GM18498 (cell line): ENCODE results near the gene RPS15.

ENCODE experiments used
- ATAC-seq: cut with Tn5 transposase; IDR thresholded peaks from one replicate; pipeline ENCODE4 v1.9.1; 2021; ENCODE audit warnings: mild to moderate bottlenecking, moderate library complexity; ENCODE audit not compliant: unreplicated experiment

Gene RPS15

DNA sequence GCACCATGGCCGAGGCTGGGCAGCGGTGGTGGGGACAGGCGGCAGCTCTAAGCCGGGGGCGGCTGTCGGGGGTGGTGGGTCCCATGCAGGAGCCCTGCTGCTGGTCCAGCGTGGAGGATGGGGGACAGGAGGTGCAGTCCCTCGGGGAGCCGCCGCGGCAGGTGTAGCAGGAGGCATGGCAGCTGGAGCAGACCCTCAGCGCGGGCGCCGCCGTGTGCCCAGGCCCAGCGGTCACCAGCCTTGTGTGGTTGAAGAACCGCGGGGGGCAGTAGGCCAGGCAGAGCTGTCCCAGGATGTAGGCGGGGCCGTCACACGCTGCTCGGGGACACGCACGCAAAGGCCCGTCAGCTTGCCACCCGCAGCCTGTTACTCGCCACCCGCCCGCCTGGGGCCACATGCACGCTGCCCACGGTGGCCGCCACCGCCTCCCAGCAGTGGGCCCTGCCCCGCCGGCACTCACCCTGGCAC, 43.7 kb downstream of the RPS15 start:
- no peak for ATAC-seq

DNA sequence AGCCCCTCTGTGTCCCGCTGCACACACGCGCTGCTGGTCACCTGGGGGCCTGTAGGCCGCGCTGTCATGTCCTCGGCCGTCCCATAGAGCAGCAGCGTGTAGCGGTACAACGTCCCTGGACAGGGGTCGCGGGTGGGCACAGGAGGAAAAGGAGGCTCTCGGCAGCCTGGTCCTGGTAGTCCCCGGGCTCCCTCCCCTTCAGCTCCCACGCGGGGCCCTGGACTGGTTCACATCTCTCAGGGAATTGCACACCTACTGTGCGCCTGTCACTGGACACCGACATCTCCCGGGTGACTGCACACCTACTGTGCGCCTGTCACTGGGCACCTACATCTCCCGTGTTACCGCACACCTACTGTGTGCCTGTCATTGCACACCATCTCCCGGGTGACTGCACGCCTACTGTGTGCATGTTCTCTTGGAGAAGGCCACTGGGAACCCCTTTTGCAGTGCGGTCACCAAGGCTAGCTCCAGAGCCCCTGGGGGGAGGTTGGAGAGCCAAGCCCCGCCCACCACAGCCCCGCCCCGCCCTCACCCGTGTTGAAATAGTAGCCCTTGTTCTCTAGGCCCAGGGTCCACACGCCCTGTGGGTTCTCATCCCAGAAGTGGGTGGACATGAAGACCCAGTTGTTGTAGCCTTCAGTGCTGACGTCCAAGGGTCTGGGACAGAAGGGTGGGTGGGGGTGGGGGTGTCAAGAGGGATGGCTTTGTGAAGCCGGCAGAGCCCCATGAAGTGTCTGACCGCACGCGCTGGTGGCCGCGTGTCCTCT, 44.4 kb downstream of the RPS15 start:
- ATAC-seq: no peak

DNA sequence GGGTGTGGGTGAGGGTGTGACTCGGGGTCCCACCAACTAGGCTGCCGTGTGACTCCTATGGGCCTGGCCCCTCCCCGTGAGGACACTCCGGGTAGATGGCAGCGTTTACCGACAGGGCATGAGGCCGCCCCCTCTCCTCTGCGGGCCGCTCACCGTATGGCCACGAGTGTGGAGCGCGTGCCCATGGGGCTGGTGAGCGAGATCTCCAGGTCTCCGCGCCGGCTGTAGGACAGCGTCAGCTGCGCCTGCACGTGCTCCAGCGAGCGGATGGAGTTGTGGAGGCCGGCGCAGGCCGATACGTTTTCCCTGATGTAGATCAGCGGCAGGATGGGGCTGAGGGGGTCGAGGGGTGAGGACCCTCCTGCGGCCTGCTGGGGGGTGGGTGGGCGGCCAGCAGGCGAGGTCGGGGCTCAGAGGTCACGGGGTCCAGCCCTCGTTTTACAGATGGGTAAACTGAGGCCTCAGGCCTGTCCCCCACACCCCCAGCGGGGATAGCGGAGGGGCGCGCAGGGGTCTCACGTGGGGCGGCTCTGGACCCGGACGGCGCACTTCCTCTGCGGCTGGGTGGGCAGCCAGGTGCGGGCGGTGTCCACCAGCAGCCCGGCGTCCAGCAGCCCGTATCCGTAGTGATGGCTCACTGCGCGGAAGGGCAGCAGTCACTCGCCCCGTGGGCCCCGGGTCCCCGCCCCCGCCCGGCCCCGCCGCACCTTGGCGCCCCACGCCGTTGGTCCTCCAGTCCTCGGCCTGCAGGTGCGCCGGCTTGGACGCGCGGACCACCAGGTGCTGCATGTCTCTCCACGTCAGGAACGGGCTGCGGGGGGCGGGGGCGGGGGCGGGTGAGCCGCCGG, 45.2 kb downstream of the RPS15 start:
- no peak for ATAC-seq

DNA sequence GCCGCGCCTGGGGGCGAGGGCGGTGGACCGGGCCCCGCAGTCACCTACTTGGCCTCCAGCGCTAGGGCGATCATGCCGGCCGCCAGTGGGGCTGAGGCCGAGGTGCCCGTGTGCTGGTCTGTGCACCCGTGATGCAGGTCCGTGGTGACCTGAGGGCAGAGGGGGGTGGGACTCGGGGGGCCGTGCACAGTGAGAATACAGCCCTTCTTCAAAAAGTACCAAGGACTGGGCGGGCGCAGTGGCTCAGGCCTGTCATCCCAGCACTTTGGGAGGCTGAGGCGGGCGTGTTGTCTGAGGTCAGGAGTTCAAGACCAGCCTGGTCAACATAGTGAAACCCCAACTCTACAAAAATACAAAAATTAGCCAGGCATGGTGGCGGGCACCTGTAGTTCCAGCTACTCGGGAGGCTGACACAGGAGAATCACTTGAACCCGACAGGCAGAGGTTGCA, 45.8 kb downstream of the RPS15 start:
- no peak for ATAC-seq

DNA sequence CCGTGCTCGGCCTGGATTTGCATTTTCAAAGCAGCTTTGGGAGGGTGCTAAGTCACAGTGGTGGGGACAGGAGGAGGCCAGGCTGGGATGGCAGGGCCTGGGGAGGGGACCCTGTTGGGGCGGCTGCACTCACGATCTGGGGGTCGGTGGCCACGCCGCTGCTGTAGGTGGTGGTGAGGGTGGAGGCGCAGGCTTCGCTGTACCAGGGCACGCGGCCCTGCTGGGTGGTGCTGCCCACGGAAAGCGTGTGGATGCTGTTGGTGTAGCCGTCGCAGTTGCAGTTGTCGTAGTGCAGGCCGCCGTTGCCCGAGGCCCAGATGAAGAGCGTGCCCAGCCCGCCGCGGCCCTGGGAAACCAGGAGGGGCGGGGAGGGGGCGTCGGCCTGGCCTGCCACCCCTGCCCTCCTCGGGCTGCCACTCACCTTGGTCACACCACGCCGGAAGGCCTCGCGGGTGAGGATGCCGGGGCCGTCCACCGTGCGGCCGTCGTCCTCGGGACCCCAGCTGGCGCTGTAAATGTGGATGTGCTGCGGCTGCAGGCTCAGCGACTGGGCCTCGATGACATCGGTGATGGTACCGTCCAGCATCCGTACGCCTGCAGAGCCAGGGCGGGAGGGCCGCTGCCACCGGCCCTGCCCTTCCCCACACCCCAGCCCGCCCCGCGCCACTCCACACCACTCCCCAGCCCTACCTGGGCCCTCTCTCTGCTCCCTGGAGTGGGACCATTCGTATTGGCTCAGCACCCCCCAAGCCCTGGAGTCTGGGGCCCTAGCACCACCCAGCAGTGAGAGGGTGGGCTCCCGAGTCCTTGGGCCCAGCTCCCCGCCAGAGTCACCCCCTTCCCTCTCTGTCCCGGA, 48.8 kb downstream of the RPS15 start:
- ATAC-seq: no peak

DNA sequence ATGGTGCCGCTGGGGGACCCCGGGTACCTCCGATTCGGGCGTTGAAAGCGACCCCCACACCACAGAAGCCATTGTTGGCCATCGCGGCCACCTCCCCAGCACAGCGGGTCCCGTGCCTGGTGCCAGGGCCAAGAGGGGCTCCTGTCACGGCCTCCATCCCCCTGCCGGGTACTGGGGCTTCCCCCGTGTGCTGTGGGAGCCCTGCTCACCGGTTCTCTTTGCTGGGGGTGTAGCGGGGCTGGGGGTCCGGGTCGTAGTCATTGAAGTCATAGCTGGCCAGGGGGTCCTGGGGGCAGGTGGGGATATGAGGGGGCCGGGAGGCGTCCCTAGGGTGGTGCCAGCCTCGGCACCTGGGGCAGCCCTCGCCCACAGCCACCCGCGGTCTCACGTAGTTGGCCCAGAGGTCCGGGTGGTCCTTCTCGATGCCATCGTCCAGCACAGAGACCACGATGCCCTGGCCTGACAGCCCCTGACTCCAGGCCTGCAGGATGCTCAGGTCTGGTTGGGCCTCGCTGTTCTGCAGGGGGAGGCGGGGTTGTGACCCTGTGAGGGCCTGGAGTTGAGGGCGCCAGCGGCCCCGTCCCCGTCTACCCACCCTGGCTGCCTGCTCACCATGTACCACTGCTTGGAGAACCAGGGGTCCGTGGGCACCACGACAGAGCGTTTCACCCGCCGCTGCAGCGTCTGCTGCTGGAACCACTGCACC, 49.5 kb downstream of the RPS15 start:
- ATAC-seq: no peak

DNA sequence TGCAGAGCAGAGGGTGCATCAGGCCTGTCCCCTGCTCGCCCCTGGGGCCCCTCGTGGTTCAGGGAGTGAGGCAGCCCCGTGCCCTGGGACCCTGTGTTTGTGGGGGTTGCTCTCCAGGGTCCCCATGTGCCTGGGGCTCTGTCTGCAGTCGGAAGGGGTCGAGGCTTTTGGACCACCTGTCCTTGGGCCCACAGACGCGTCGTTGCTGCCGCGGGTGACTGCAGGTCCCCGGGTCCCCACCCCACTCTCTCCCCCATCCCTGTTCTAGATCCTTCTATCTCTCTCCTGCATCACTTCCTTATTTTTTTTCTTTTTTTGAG, 50.0 kb downstream of the RPS15 start:
- ATAC-seq: no peak

DNA sequence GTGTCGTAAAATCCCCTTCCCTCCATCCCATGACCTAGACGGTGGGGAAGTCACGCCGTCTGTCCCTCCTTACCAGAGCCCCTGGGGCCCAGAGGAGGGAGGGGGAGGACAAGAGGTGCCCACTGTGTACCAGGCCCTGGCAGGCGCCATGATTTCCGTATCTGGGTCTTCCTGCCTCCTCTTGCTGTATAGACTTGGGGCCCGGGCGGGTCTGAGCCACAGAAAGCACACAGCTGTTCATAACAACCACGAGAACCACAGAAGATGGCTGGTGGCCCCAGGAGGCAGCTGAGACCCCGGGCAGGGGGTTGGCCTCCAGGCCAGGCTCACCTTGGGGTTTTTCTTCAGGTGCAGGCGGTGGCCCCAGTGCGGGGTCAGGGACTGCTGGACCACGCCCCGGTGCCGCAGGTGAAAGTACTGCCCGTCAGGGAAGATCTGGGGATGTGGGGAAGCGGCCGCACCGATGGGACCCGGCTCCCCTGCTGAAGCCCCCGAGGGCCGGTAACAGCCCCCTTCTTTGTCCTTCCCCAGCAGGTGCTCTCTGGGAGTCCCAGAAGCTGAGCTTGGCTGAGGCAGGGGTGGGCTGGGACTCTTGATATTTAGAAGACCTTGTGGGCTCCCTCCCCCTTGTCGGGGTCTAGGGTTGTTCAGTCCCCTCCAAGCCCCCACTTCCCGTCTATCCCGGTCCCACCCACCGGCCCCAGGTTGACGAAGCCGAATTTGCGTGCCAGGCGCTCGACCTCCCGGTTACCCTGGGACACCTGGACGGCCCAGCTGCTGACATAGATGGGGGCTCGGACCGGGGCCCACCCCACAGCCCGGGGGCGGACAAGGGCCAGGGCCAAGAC, 51.5 kb downstream of the RPS15 start:
- no peak for ATAC-seq
